ENCODE measurements around the gene NTRK3.

DNA sequence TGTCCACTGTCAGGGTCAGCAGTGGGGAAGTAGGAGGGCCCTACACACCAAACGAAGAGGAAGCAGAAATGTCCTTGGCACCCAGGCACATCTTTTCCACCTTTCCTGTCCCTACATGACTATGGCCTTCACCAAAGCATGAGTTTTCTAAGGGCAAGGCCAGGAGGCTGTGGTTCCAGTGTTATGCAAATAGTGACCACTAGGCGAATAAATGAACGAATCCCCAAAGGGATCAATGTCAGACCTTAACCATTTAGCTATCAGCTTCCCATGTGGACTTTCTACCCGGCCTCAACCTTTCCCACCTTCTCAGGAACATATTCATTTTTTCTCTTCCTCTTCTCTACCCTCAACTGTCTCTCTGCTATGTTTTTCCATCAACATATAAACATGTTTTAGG, 63.1 kb downstream of the NTRK3 start:
- TF ChIP-seq, protein P1, sequence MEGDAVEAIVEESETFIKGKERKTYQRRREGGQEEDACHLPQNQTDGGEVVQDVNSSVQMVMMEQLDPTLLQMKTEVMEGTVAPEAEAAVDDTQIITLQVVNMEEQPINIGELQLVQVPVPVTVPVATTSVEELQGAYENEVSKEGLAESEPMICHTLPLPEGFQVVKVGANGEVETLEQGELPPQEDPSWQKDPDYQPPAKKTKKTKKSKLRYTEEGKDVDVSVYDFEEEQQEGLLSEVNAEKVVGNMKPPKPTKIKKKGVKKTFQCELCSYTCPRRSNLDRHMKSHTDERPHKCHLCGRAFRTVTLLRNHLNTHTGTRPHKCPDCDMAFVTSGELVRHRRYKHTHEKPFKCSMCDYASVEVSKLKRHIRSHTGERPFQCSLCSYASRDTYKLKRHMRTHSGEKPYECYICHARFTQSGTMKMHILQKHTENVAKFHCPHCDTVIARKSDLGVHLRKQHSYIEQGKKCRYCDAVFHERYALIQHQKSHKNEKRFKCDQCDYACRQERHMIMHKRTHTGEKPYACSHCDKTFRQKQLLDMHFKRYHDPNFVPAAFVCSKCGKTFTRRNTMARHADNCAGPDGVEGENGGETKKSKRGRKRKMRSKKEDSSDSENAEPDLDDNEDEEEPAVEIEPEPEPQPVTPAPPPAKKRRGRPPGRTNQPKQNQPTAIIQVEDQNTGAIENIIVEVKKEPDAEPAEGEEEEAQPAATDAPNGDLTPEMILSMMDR (IDR thresholded peaks at IDR 0.05; ENCODE audit: control extremely low read depth in 1 of 3, insufficient read depth in 1 of 3, low read depth in 1 of 3, low read length in 3 of 3): peak in 2 of 3 experiments; percentile 8 to 37; a peak in 1 of 4 replicates
- TF ChIP-seq EZH2 (IDR thresholded peaks at IDR 0.05; ENCODE audit: low read depth, low read length, severe bottlenecking) (no peak), EP300 (IDR thresholded peaks at IDR 0.05; ENCODE audit: borderline replicate concordance in 1 of 2, low read depth in 2 of 2, low read length in 2 of 2) (no peak), YY1 (IDR thresholded peaks at IDR 0.05; ENCODE audit: low read depth, low read length) (no peak)
